ENCODE measurements around the gene CD27. TPM values are rescaled to one million over a fixed set of nuclear protein-coding genes. Genes with fewer than 3 reads are reported as not detected.
A peak's percentile ranks its signal among the peaks of the same experiment; 100 is the strongest.

Gene CD27
- total and polyA plus RNA-seq, 2 donors (not counting 1 experiment from before 2014, with no cell fraction given): 102 to 116 TPM

GRCh38 chr12:6462234-6462995 is 17.7 kb downstream of the CD27 start:
- 93% methylated on average over 13 of the region's 14 CpGs for WGBS (ENCODE audit: insufficient coverage)
- H3K4me1 Mint-ChIP-seq: peaks cover 86% of the 10 kb centered on the region
- Histone ChIP-seq H3K36me3 (replicated peaks in 1 of 2; ENCODE audit: control extremely low read depth in 1 of 2, control insufficient read depth in 1 of 2, extremely low read depth in 1 of 2, insufficient read depth in 2 of 2, low read length in 1 of 2) (peaks cover 5 to 70% of the 10 kb centered on the region in 2 experiments), H2AFZ (ENCODE audit: insufficient read depth, low read depth, low read length, poor library complexity, severe bottlenecking) (peak overlapping the region; percentile 29), H3K79me2 (ENCODE audit: control insufficient read depth, insufficient read depth, low read length) (peaks cover 45% of the 10 kb centered on the region), H4K20me1 (ENCODE audit: control insufficient read depth, insufficient read depth, low read length, poor library complexity, severe bottlenecking) (peaks cover 10% of the 10 kb centered on the region), H3K27me3 (replicated peaks in 1 of 4; ENCODE audit: control extremely low read depth in 1 of 4, control insufficient read depth in 3 of 4, insufficient read depth in 4 of 4, low read length in 3 of 4) (no peaks in the 10 kb centered on the region), H3K27ac (ENCODE audit: low read length in 2 of 2) (peak overlapping the region; percentile 89 to 93), H3K4me2 (replicated peaks; ENCODE audit: low read depth, low read length, poor library complexity, severe bottlenecking) (peak overlapping the region; percentile 71), H3K9me3 (ENCODE audit: control extremely low read depth in 1 of 3, control insufficient read depth in 2 of 3, insufficient read depth in 1 of 3, low read length in 2 of 3) (no peaks in the 10 kb centered on the region), H3K4me1 (ENCODE audit: control insufficient read depth in 2 of 2, insufficient read depth in 2 of 2, low read length in 2 of 2) (peaks cover 60 to 89% of the 10 kb centered on the region in 2 donors), H3K9ac (ENCODE audit: low read length) (no peak overlapping the region), H3K4me3 (ENCODE audit: control extremely low read depth in 1 of 5, extremely low read depth in 1 of 5, insufficient read depth in 1 of 5, low read depth in 2 of 5, low read length in 4 of 5) (no peak overlapping the region)
- no peaks in the 10 kb centered on the region for H3K27me3 Mint-ChIP-seq
- DNase-seq (no peak), ATAC-seq (ENCODE audit: low read depth) (no peak)
- peak overlapping the region; percentile 72 for H3K4me3 Mint-ChIP-seq
- POLR2A ChIA-PET: interaction anchor here (0.6 to 4.8 kb wide), 9 partner anchors 8 to 401 kb away, joined by 4 to 72 read pairs (median 9); partner anchors contain the start of genes CD27, MRPL51, TAPBPL and VAMP1
- CTCF ChIA-PET: interaction anchor here (0.7 to 8.9 kb wide), 9 partner anchors 8 to 104 kb away, joined by 3 to 383 read pairs (median 13); partner anchors contain the start of genes CD27, MRPL51, TAPBPL and VAMP1
- H3K27ac Mint-ChIP-seq: peak overlapping the region; percentile 98
- no peaks in the 10 kb centered on the region for H3K9me3 Mint-ChIP-seq (ENCODE audit: insufficient read depth)
- intact Hi-C loops (cut with micrococcal nuclease): loop anchor here (1.0 to 10.0 kb wide), 4 partner anchors 8 to 128 kb away; partner anchors contain the start of gene VAMP1
- TF ChIP-seq CTCF (IDR thresholded peaks at IDR 0.05) (no peak), EZH2 (IDR thresholded peaks at IDR 0.05; ENCODE audit: borderline replicate concordance, insufficient read depth, low read depth, low read length, poor library complexity, severe bottlenecking) (no peak)

All from B cell (primary cell).